Measurements from ENCODE around the gene DSCAML1. TPM values are rescaled to one million over a fixed set of nuclear protein-coding genes. Genes with fewer than 3 reads are reported as not detected.

The DSCAML1 gene
- total RNA-seq, 1 donor from 2014 or later: 2.5 TPM

GRCh38 chr11:117574551-117574950 is 222.5 kb downstream of the DSCAML1 start:
- no peaks in the 10 kb centered on the region for H3K4me1 Mint-ChIP-seq
- TF ChIP-seq, protein P1, sequence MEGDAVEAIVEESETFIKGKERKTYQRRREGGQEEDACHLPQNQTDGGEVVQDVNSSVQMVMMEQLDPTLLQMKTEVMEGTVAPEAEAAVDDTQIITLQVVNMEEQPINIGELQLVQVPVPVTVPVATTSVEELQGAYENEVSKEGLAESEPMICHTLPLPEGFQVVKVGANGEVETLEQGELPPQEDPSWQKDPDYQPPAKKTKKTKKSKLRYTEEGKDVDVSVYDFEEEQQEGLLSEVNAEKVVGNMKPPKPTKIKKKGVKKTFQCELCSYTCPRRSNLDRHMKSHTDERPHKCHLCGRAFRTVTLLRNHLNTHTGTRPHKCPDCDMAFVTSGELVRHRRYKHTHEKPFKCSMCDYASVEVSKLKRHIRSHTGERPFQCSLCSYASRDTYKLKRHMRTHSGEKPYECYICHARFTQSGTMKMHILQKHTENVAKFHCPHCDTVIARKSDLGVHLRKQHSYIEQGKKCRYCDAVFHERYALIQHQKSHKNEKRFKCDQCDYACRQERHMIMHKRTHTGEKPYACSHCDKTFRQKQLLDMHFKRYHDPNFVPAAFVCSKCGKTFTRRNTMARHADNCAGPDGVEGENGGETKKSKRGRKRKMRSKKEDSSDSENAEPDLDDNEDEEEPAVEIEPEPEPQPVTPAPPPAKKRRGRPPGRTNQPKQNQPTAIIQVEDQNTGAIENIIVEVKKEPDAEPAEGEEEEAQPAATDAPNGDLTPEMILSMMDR (IDR thresholded peaks at IDR 0.05; ENCODE audit: unreplicated experiment): no peak
- no peak overlapping the region for H3K4me3 Mint-ChIP-seq
- no peak for DNase-seq (ENCODE audit: low spot score in 2 of 2, unreplicated experiment in 2 of 2)
- peaks cover 47% of the 10 kb centered on the region for H3K27me3 Mint-ChIP-seq (ENCODE audit: low read depth)
- no peak overlapping the region for H3K27ac Mint-ChIP-seq
- H3K36me3 Mint-ChIP-seq: no peaks in the 10 kb centered on the region
- H3K9me3 Mint-ChIP-seq: no peaks in the 10 kb centered on the region

- TF ChIP-seq, protein P1 (IDR thresholded peaks at IDR 0.05; ENCODE audit: unreplicated experiment): no peak
- Mint-ChIP-seq H3K27ac (no peak overlapping the region), H3K9me3 (no peaks in the 10 kb centered on the region), H3K27me3 (ENCODE audit: low read depth) (peaks cover 41% of the 10 kb centered on the region), H3K36me3 (no peaks in the 10 kb centered on the region), H3K4me3 (no peak overlapping the region), H3K4me1 (no peaks in the 10 kb centered on the region)
- no peak for DNase-seq (ENCODE audit: low spot score in 2 of 2, unreplicated experiment in 2 of 2)
Observed at GRCh38 chr11:117573326-117573725, 223.7 kb downstream of the DSCAML1 start.

GRCh38 chr11:117572671-117573070 is 224.3 kb downstream of the DSCAML1 start:
- no peaks in the 10 kb centered on the region for H3K9me3 Mint-ChIP-seq
- H3K27me3 Mint-ChIP-seq (ENCODE audit: low read depth): peaks cover 39% of the 10 kb centered on the region
- no peaks in the 10 kb centered on the region for H3K36me3 Mint-ChIP-seq
- TF ChIP-seq, protein P1 (IDR thresholded peaks at IDR 0.05; ENCODE audit: unreplicated experiment): no peak
- H3K4me3 Mint-ChIP-seq: no peak overlapping the region
- no peak for DNase-seq (ENCODE audit: low spot score in 2 of 2, unreplicated experiment in 2 of 2)
- H3K27ac Mint-ChIP-seq: no peak overlapping the region
- no peaks in the 10 kb centered on the region for H3K4me1 Mint-ChIP-seq

DNA sequence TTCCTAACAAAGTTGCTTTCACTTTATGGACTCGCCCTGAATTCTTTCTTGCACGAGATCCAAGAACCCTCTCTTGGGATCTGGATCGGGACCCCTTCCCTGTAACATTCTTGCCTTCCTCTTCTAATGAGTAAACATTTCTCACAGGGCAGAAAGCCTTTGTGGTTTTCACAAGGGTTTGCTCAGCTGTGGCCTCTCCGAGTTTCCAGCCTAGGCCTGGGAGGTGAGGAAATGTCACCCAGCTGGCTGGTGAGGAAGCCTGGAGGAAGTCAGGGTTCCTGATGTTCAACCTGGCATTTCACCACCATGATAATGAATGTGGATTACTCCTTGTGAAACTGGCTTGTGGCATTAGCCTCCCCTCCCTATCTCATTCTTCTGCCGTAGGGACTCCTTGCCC is 224.9 kb downstream of the DSCAML1 start:
- H3K4me1 Mint-ChIP-seq: no peaks in the 10 kb centered on the region

DNA sequence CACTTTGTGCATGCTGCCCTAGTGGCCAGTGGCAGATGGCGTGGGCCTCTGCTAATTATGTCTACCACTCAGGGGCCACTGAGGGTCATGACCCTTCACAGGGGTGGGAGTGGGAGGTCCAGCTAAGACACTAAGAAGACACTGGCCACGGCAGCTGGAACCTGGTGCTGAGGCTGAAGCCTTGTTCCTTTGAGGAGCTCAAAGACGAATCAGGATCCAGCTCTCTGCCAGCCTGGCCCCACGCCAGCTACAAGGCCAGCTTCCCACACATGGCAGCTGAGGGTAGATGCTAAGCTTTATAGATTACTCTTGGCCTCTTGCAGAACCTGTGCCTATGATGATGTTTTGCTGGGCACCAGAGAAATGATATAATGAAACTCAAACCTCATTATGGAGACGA is 226.3 kb downstream of the DSCAML1 start:
- H3K4me1 Mint-ChIP-seq: no peaks in the 10 kb centered on the region
- TF ChIP-seq, protein P1 (IDR thresholded peaks at IDR 0.05; ENCODE audit: unreplicated experiment): no peak
- no peaks in the 10 kb centered on the region for H3K36me3 Mint-ChIP-seq
- H3K27ac Mint-ChIP-seq: no peak overlapping the region
- peaks cover 39% of the 10 kb centered on the region for H3K27me3 Mint-ChIP-seq (ENCODE audit: low read depth)
- H3K4me3 Mint-ChIP-seq: no peak overlapping the region
- no peaks in the 10 kb centered on the region for H3K9me3 Mint-ChIP-seq
- no peak for DNase-seq (ENCODE audit: low spot score in 2 of 2, unreplicated experiment in 2 of 2)

More for the DNA sequence above, 224.9 kb downstream of the DSCAML1 start:
- Mint-ChIP-seq H3K9me3 (no peaks in the 10 kb centered on the region), H3K36me3 (no peaks in the 10 kb centered on the region), H3K4me3 (no peak overlapping the region), H3K27ac (no peak overlapping the region), H3K27me3 (ENCODE audit: low read depth) (peaks cover 41% of the 10 kb centered on the region)
- TF ChIP-seq, protein P1 (IDR thresholded peaks at IDR 0.05; ENCODE audit: unreplicated experiment): no peak
- no peak for DNase-seq (ENCODE audit: low spot score in 2 of 2, unreplicated experiment in 2 of 2)

DNA sequence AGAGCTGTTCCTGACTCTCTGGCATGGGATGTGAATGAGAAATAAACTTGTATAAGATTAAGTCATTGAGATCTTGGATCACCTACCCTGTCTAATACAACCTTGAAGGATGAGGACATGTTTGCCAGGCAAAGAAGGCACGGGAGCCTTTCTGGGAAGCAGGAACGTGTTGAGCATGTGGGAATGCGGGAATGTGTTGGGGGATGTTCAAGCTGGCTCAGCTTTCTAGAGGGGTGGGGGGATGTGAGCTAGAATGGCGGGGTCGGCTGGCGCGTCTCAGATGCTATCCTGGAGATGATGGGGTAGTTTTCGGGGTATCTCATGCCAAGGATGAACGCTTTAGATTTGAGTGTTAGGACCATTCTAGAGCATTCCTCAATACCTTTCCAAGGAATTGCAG is 227.1 kb downstream of the DSCAML1 start:
- TF ChIP-seq, protein P1 (IDR thresholded peaks at IDR 0.05; ENCODE audit: unreplicated experiment): no peak
- Mint-ChIP-seq H3K27me3 (ENCODE audit: low read depth) (peaks cover 46% of the 10 kb centered on the region), H3K4me1 (no peaks in the 10 kb centered on the region), H3K36me3 (no peaks in the 10 kb centered on the region), H3K27ac (no peak overlapping the region), H3K9me3 (no peaks in the 10 kb centered on the region), H3K4me3 (no peak overlapping the region)
- DNase-seq (ENCODE audit: low spot score in 2 of 2, unreplicated experiment in 2 of 2): no peak
